Lower leg skin (tissue), 4 donors: ENCODE measurements around the gene PTPRN2. TPM values are rescaled to one million over a fixed set of nuclear protein-coding genes. Genes with fewer than 3 reads are reported as not detected.

ENCODE experiments used
- DNase-seq, 2 donors: peaks; one replicate each; pipeline ENCODE4 v3.0.0-alpha.2; 2019; ENCODE audit warnings: low spot score in 2 of 2
- H3K4me3 ChIP-seq: fragments of 200-600 bp; sonication (generic); 2 replicates; pipeline ENCODE4 v1.5.1; 2017; ENCODE audit warnings: mild to moderate bottlenecking, low read depth; ENCODE audit not compliant: poor library complexity, severe bottlenecking
- POLR2A ChIP-seq, 2 donors: fragments of 450-650 bp; IDR thresholded peaks; one replicate each; pipeline ENCODE4 v1.6.1; 2016 to 2017; ENCODE audit warnings: antibody characterized with exemption in 2 of 2, mild to moderate bottlenecking in 1 of 2, moderate library complexity in 1 of 2
- WGBS, 2 donors: methylation state at CpG; one replicate each; pipeline ENCODE4 v1.1.5; 2018; 5-methylcytosine and 5-hydroxymethylcytosine counted together
- intact Hi-C: fragments of 100-400 bp; cut with DNase I; formaldehyde crosslinking; loops from one replicate; pipeline ENCODE4 v1.15.0; 2023; ENCODE audit warnings: low total_unique reads
- total RNA-seq, 4 donors: library from RNA; depleted of rRNA; stranded (reverse); fragments of >200 nt; gene quantifications; one replicate each; pipeline ENCODE4 v1.1.0, GENCODE V29; 2016
- TF ChIP-seq, protein P1 (sequence below), 3 donors: fragments of 450-650 bp; IDR thresholded peaks; one replicate each; pipeline ENCODE4 v1.5.1; 2016; ENCODE audit warnings: antibody characterized with exemption in 3 of 3, mild to moderate bottlenecking in 3 of 3, moderate library complexity in 2 of 3

Gene PTPRN2
- total RNA-seq, 4 donors from 2014 or later: 0.11 to 1.6 (median 0.92) TPM

- no peak overlapping the region for H3K4me3 ChIP-seq
- TF ChIP-seq, protein P1, sequence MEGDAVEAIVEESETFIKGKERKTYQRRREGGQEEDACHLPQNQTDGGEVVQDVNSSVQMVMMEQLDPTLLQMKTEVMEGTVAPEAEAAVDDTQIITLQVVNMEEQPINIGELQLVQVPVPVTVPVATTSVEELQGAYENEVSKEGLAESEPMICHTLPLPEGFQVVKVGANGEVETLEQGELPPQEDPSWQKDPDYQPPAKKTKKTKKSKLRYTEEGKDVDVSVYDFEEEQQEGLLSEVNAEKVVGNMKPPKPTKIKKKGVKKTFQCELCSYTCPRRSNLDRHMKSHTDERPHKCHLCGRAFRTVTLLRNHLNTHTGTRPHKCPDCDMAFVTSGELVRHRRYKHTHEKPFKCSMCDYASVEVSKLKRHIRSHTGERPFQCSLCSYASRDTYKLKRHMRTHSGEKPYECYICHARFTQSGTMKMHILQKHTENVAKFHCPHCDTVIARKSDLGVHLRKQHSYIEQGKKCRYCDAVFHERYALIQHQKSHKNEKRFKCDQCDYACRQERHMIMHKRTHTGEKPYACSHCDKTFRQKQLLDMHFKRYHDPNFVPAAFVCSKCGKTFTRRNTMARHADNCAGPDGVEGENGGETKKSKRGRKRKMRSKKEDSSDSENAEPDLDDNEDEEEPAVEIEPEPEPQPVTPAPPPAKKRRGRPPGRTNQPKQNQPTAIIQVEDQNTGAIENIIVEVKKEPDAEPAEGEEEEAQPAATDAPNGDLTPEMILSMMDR (IDR thresholded peaks at IDR 0.05): no peak
- no peak for TF ChIP-seq POLR2A (IDR thresholded peaks at IDR 0.05)
- intact Hi-C loops: no loop called here
- no peak for DNase-seq
- WGBS, 2 donors: 90 to 92% methylated on average over 36 of the region's 36 CpGs
Observed at GRCh38 chr7:157840174-157840913, 747.3 kb downstream of the PTPRN2 start.

GRCh38 chr7:157839672-157840167 is 747.9 kb downstream of the PTPRN2 start:
- intact Hi-C loops: no loop called here
- TF ChIP-seq, protein P1 (IDR thresholded peaks at IDR 0.05): no peak
- no peak for TF ChIP-seq POLR2A (IDR thresholded peaks at IDR 0.05)
- DNase-seq: no peak
- WGBS, 2 donors: 83 to 91% methylated on average over 8 to 9 of the region's 9 CpGs
- no peak overlapping the region for H3K4me3 ChIP-seq

DNA sequence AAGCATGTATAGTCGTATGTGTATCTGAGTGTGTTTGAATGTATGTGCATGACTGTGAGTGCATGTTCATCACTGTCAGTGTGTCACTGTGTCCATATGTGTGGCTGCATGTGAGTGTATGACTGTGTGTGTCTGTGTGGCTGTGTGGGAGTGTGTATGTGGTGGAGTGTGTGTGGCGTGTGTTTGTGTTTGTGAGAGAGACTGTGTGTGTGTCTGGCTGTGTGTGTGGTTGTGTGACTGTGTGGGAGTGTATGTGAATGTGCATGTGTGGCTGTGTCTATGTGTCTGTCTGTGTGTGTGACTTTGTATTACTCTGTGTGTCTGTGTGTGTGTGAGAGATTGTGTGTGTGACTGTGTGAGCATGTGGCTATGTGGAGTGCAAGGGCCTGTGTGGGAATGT is 748.4 kb downstream of the PTPRN2 start:
- TF ChIP-seq, protein P1 (IDR thresholded peaks at IDR 0.05): peak in 1 of 3 donors; percentile 8
- no peak for TF ChIP-seq POLR2A (IDR thresholded peaks at IDR 0.05)
- no peak overlapping the region for H3K4me3 ChIP-seq
- intact Hi-C loops: no loop called here
- DNase-seq: no peak
- 83 to 87% methylated on average over 2 of the region's 2 CpGs for WGBS, 2 donors

DNA sequence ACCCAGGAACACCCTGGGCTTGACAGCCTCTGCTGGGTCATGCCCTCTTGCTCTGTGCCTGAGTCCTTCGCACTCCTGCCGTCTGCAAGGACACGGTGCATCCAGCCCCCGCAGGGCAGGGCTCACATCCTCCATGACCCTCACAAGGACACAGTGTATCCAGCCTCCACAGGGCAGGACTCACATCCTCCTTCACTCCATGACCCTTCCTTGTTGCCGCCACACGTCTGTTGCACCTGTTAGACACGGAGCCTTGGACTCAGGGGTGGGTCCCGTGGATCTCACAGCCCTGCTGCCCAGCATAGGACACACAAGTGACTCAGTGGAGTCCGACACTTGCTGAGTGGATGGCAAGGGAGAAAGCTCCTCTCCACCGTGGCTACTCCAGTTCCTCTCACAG is 750.1 kb downstream of the PTPRN2 start:
- TF ChIP-seq, protein P1 (IDR thresholded peaks at IDR 0.05): no peak
- no peak for TF ChIP-seq POLR2A (IDR thresholded peaks at IDR 0.05)
- DNase-seq: no peak
- 83 to 85% methylated on average over 9 to 10 of the region's 10 CpGs for WGBS, 2 donors
- H3K4me3 ChIP-seq: no peak overlapping the region
- intact Hi-C loops: no loop called here

DNA sequence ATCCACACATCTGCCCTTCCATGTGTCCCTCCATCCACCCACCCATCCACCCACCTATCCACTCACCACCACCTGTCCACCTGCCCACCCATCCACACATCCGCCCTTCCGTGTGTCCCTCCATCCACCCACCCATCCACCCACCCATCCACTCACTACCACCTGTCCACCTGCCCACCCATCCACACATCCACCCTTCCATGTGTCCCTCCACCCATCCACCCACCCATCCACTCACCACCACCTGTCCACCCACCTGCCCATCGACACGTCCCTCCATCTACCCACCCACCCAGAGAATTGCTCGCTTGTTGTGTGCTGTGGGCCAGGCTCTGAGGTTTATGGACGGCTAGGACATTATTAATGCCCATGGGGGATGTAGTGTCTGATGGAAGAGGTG is 750.6 kb downstream of the PTPRN2 start:
- no peak for DNase-seq
- no peak overlapping the region for H3K4me3 ChIP-seq
- TF ChIP-seq POLR2A (IDR thresholded peaks at IDR 0.05): no peak
- TF ChIP-seq, protein P1 (IDR thresholded peaks at IDR 0.05): no peak
- 76 to 81% methylated on average over 6 of the region's 6 CpGs for WGBS, 2 donors
- intact Hi-C loops: no loop called here
